RWPE1 (cell line): ENCODE data around the gene SBK2.

Experiments used
- CTCF ChIA-PET: fragments of 350-600 bp; sonication (Branson Sonifier 250); formaldehyde crosslinking; extraction: SDS; loops from one replicate; lab custom pipeline; 2021; lab: Yijun Ruan, JAX
- POLR2A ChIA-PET: fragments of 400-600 bp; formaldehyde crosslinking; extraction: SDS; loops from one replicate; lab custom pipeline; 2020; ENCODE audit warnings: antibody characterized with exemption; ENCODE audit not compliant: low non-redundant PET; lab: Yijun Ruan, JAX
- DNase-seq: peaks from one replicate; pipeline ENCODE4 v3.0.0; 2012; ENCODE audit warnings: low spot score
- H3K27ac ChIP-seq: fragments of 450-650 bp; 2 replicates; pipeline ENCODE4 v1.5.1; 2017
- CTCF ChIP-seq: fragments of 450-650 bp; conservative IDR thresholded peaks from 2 replicates; pipeline ENCODE4 v1.5.1; 2017; ENCODE audit warnings: low read depth, mild to moderate bottlenecking

Gene SBK2

GRCh38 chr19:55553217-55554182, 16.6 kb upstream of the SBK2 start:
- no peak overlapping the region for H3K27ac ChIP-seq
- DNase-seq: no peak
- CTCF ChIA-PET: no interaction called here
- TF ChIP-seq CTCF: no peak
- POLR2A ChIA-PET: no interaction called here

GRCh38 chr19:55552620-55553019, 15.7 kb upstream of the SBK2 start:
- CTCF ChIA-PET: interaction anchor here (0.5 to 1.1 kb wide), 3 partner anchors 24 to 84 kb away, joined by 3 to 4 read pairs (median 3); no protein-coding TSS in a partner anchor
- no peak overlapping the region for H3K27ac ChIP-seq
- TF ChIP-seq CTCF: no peak
- DNase-seq: no peak
- POLR2A ChIA-PET: no interaction called here

GRCh38 chr19:55552206-55552605, 15.3 kb upstream of the SBK2 start:
- POLR2A ChIA-PET: no interaction called here
- no peak for TF ChIP-seq CTCF
- no peak for DNase-seq
- CTCF ChIA-PET: interaction anchor here (0.5 to 1.1 kb wide), 3 partner anchors 25 to 84 kb away, joined by 3 to 4 read pairs (median 3); no protein-coding TSS in a partner anchor
- H3K27ac ChIP-seq: no peak overlapping the region

GRCh38 chr19:55550321-55550650, 13.4 kb upstream of the SBK2 start:
- DNase-seq: no peak
- H3K27ac ChIP-seq: no peak overlapping the region
- TF ChIP-seq CTCF: no peak
- ChIA-PET POLR2A (no interaction called here), CTCF (interaction anchor here (0.6 kb wide), 3 partner anchors 20 to 1157 kb away, joined by 3 to 4 read pairs (median 3); no protein-coding TSS in a partner anchor)

- POLR2A ChIA-PET: interaction anchor here (0.6 kb wide), 1 partner anchor 31 kb away, joined by 3 read pairs; no protein-coding TSS in a partner anchor
- CTCF ChIA-PET: interaction anchor here (0.6 kb wide), 3 partner anchors 20 to 1157 kb away, joined by 3 to 4 read pairs (median 3); no protein-coding TSS in a partner anchor
- peak overlapping the region; percentile 54 for H3K27ac ChIP-seq
- TF ChIP-seq CTCF: no peak
- DNase-seq: peak; percentile 76
These were observed 12.8 kb upstream of the SBK2 start for GRCh38 chr19:55549500-55550320.
